Stimulated activated CD4-positive, alpha-beta T cell treated with anti-CD3 and anti-CD28 coated beads, Interleukin-2, amount 100 ng/mL, for 24 hours (primary cell): Measurements from ENCODE around the gene RALGAPA2.
"Not testable (repeated sequence)": the region's sequence is repeated elsewhere in the genome, so short reads cannot be mapped to it uniquely, and the experiment has no call there.

ENCODE experiments used
- DNase-seq, 2 donors: peaks; one replicate each; pipeline ENCODE4 v3.0.0-alpha.2; 2020

RALGAPA2 gene

GRCh38 chr20:20567712-20568111 lies 144.7 kb downstream of the RALGAPA2 start:
- DNase-seq, result no peak

- no peak for DNase-seq
Observed at GRCh38 chr20:20566516-20566915, 145.9 kb downstream of the RALGAPA2 start.

- no peak for DNase-seq
Observed at GRCh38 chr20:20564279-20564678, 148.2 kb downstream of the RALGAPA2 start.

GRCh38 chr20:20562507-20562906 lies 149.9 kb downstream of the RALGAPA2 start:
- no peak for DNase-seq

GRCh38 chr20:20561841-20562240 lies 150.6 kb downstream of the RALGAPA2 start:
- no peak for DNase-seq

- no peak for DNase-seq
Observed at GRCh38 chr20:20561172-20561571, 151.3 kb downstream of the RALGAPA2 start.

GRCh38 chr20:20557406-20557805 lies 155.0 kb downstream of the RALGAPA2 start:
- DNase-seq, result no peak

- DNase-seq, result no peak
Observed at GRCh38 chr20:20555838-20556237, 156.6 kb downstream of the RALGAPA2 start.

- no peak for DNase-seq
Observed at GRCh38 chr20:20554951-20555350, 157.5 kb downstream of the RALGAPA2 start.

- DNase-seq, result no peak
Observed at GRCh38 chr20:20553541-20553940, 158.9 kb downstream of the RALGAPA2 start.

- DNase-seq, result no peak
Observed at GRCh38 chr20:20552076-20552475, 160.4 kb downstream of the RALGAPA2 start.

GRCh38 chr20:20551409-20551808 lies 161.0 kb downstream of the RALGAPA2 start:
- no peak for DNase-seq

- no peak for DNase-seq
Observed at GRCh38 chr20:20549704-20550103, 162.7 kb downstream of the RALGAPA2 start.

- DNase-seq, result no peak
Observed at GRCh38 chr20:20549267-20549612, 163.2 kb downstream of the RALGAPA2 start.

- DNase-seq, result no peak
Observed at GRCh38 chr20:20548527-20549266, 163.7 kb downstream of the RALGAPA2 start.

- DNase-seq, result no peak
Observed at GRCh38 chr20:20547876-20548266, 164.6 kb downstream of the RALGAPA2 start.

- DNase-seq, result no peak
Observed at GRCh38 chr20:20547221-20547875, 165.1 kb downstream of the RALGAPA2 start.

- DNase-seq, result no peak
Observed at GRCh38 chr20:20546402-20546801, 166.0 kb downstream of the RALGAPA2 start.

GRCh38 chr20:20543348-20543747 lies 169.1 kb downstream of the RALGAPA2 start:
- not testable (repeated sequence) for DNase-seq

GRCh38 chr20:20536240-20536933 lies 176.1 kb downstream of the RALGAPA2 start:
- no peak for DNase-seq

- DNase-seq, result no peak
Observed at GRCh38 chr20:20535051-20535450, 177.4 kb downstream of the RALGAPA2 start.

GRCh38 chr20:20531283-20531682 lies 181.2 kb downstream of the RALGAPA2 start:
- no peak for DNase-seq

- DNase-seq, result no peak
Observed at GRCh38 chr20:20530428-20531151, 181.9 kb downstream of the RALGAPA2 start.
